ENCODE data around the gene ECI1.

ECI1 gene
- total RNA-seq: 4.7 to 22.5 (median 20.1) reads per million in 9 experiments

GRCh38 chr16:2251296-2252111 is at the start of gene ECI1:
Gene ECI1 (minus strand): TSS chr16:2251587. CDS start chr16:2251566, 21 bp downstream.
- H3K36me3 Mint-ChIP-seq (ENCODE audit: insufficient read depth): peaks cover 64% of the 10 kb centered on the region
- H3K9me3 Mint-ChIP-seq: no peaks in the 10 kb centered on the region
- peak within 1 kb of the TSS; percentile 87 to 88 for H3K4me3 Mint-ChIP-seq
- ATAC-seq (replicated peaks) (peak; percentile 84), DNase-seq (peak; percentile 61 to 74 (median 67))
- peaks cover 2 to 4% of the 10 kb centered on the region in 2 donors for H3K4me1 Mint-ChIP-seq (ENCODE audit: low read depth in 2 of 2)
- H3K27ac Mint-ChIP-seq: peak within 1 kb of the TSS; percentile 91 to 92
- H3K27me3 Mint-ChIP-seq: no peaks in the 10 kb centered on the region

GRCh38 chr16:2299915-2300192 is 48.5 kb upstream of the ECI1 start:
- Mint-ChIP-seq H3K27me3 (no peaks in the 10 kb centered on the region), H3K4me3 (no peak overlapping the region), H3K36me3 (ENCODE audit: insufficient read depth) (peaks cover 3% of the 10 kb centered on the region), H3K27ac (no peak overlapping the region), H3K9me3 (no peaks in the 10 kb centered on the region), H3K4me1 (ENCODE audit: low read depth in 2 of 2) (no peaks in the 10 kb centered on the region)
- ATAC-seq (replicated peaks): no peak
- DNase-seq: no peak

GRCh38 chr16:2299121-2299914 is 47.9 kb upstream of the ECI1 start:
- H3K36me3 Mint-ChIP-seq (ENCODE audit: insufficient read depth): peaks cover 3% of the 10 kb centered on the region
- DNase-seq (no peak), ATAC-seq (replicated peaks) (no peak)
- no peaks in the 10 kb centered on the region for H3K4me1 Mint-ChIP-seq (ENCODE audit: low read depth in 2 of 2)
- H3K27ac Mint-ChIP-seq: no peak overlapping the region
- H3K27me3 Mint-ChIP-seq: no peaks in the 10 kb centered on the region
- no peak overlapping the region for H3K4me3 Mint-ChIP-seq
- H3K9me3 Mint-ChIP-seq: no peaks in the 10 kb centered on the region

GRCh38 chr16:2298621-2299020 is 47.2 kb upstream of the ECI1 start:
- Mint-ChIP-seq H3K36me3 (ENCODE audit: insufficient read depth) (peaks cover 8% of the 10 kb centered on the region), H3K9me3 (no peaks in the 10 kb centered on the region), H3K4me1 (ENCODE audit: low read depth in 2 of 2) (no peaks in the 10 kb centered on the region), H3K4me3 (no peak overlapping the region), H3K27ac (no peak overlapping the region), H3K27me3 (no peaks in the 10 kb centered on the region)
- no peak for ATAC-seq (replicated peaks)
- DNase-seq: no peak

GRCh38 chr16:2297506-2297860 is 46.1 kb upstream of the ECI1 start:
- Mint-ChIP-seq H3K4me1 (ENCODE audit: low read depth in 2 of 2) (no peaks in the 10 kb centered on the region), H3K4me3 (no peak overlapping the region), H3K27me3 (no peaks in the 10 kb centered on the region), H3K36me3 (ENCODE audit: insufficient read depth) (peaks cover 10% of the 10 kb centered on the region), H3K27ac (no peak overlapping the region), H3K9me3 (no peaks in the 10 kb centered on the region)
- no peak for ATAC-seq (replicated peaks)
- no peak for DNase-seq

GRCh38 chr16:2296661-2297505 is 45.5 kb upstream of the ECI1 start:
- Mint-ChIP-seq H3K4me1 (ENCODE audit: low read depth in 2 of 2) (no peaks in the 10 kb centered on the region), H3K4me3 (no peak overlapping the region), H3K27ac (no peak overlapping the region), H3K9me3 (no peaks in the 10 kb centered on the region), H3K27me3 (no peaks in the 10 kb centered on the region), H3K36me3 (ENCODE audit: insufficient read depth) (peaks cover 15% of the 10 kb centered on the region)
- DNase-seq (no peak), ATAC-seq (replicated peaks) (no peak)

GRCh38 chr16:2295056-2295798 is 43.8 kb upstream of the ECI1 start:
- peak in 1 of 3 experiments; percentile 30 for DNase-seq
- no peaks in the 10 kb centered on the region for H3K27me3 Mint-ChIP-seq
- no peaks in the 10 kb centered on the region for H3K4me1 Mint-ChIP-seq (ENCODE audit: low read depth in 2 of 2)
- H3K27ac Mint-ChIP-seq: no peak overlapping the region
- no peaks in the 10 kb centered on the region for H3K9me3 Mint-ChIP-seq
- peaks cover 23% of the 10 kb centered on the region for H3K36me3 Mint-ChIP-seq (ENCODE audit: insufficient read depth)
- peak; percentile 42 for ATAC-seq (replicated peaks)
- H3K4me3 Mint-ChIP-seq: no peak overlapping the region

- Mint-ChIP-seq H3K9me3 (no peaks in the 10 kb centered on the region), H3K4me1 (ENCODE audit: low read depth in 2 of 2) (no peaks in the 10 kb centered on the region), H3K27ac (no peak overlapping the region), H3K36me3 (ENCODE audit: insufficient read depth) (peaks cover 24% of the 10 kb centered on the region), H3K27me3 (no peaks in the 10 kb centered on the region), H3K4me3 (no peak overlapping the region)
- DNase-seq (no peak), ATAC-seq (replicated peaks) (no peak)
Measured at GRCh38 chr16:2292221-2292620, 40.8 kb upstream of the ECI1 start.

- Mint-ChIP-seq H3K9me3 (no peaks in the 10 kb centered on the region), H3K4me1 (ENCODE audit: low read depth in 2 of 2) (no peaks in the 10 kb centered on the region), H3K4me3 (no peak overlapping the region), H3K27ac (no peak overlapping the region), H3K36me3 (ENCODE audit: insufficient read depth) (peaks cover 24% of the 10 kb centered on the region), H3K27me3 (no peaks in the 10 kb centered on the region)
- ATAC-seq (replicated peaks) (no peak), DNase-seq (no peak)
Measured at GRCh38 chr16:2289282-2289681, 37.9 kb upstream of the ECI1 start.

- Mint-ChIP-seq H3K27me3 (no peaks in the 10 kb centered on the region), H3K36me3 (ENCODE audit: insufficient read depth) (peaks cover 20% of the 10 kb centered on the region), H3K27ac (no peak overlapping the region), H3K4me3 (no peak overlapping the region), H3K4me1 (ENCODE audit: low read depth in 2 of 2) (no peaks in the 10 kb centered on the region), H3K9me3 (no peaks in the 10 kb centered on the region)
- ATAC-seq (replicated peaks): no peak
- DNase-seq: no peak
Measured at GRCh38 chr16:2288726-2289125, 37.3 kb upstream of the ECI1 start.

- ATAC-seq (replicated peaks) (no peak), DNase-seq (no peak)
- no peaks in the 10 kb centered on the region for H3K9me3 Mint-ChIP-seq
- no peak overlapping the region for H3K27ac Mint-ChIP-seq
- no peaks in the 10 kb centered on the region for H3K4me1 Mint-ChIP-seq (ENCODE audit: low read depth in 2 of 2)
- peaks cover 18% of the 10 kb centered on the region for H3K36me3 Mint-ChIP-seq (ENCODE audit: insufficient read depth)
- no peak overlapping the region for H3K4me3 Mint-ChIP-seq
- no peaks in the 10 kb centered on the region for H3K27me3 Mint-ChIP-seq
Measured at GRCh38 chr16:2287916-2288547, 36.6 kb upstream of the ECI1 start.

GRCh38 chr16:2286550-2286949 is 35.2 kb upstream of the ECI1 start:
- DNase-seq (no peak), ATAC-seq (replicated peaks) (no peak)
- Mint-ChIP-seq H3K27me3 (no peaks in the 10 kb centered on the region), H3K36me3 (ENCODE audit: insufficient read depth) (peaks cover 10% of the 10 kb centered on the region), H3K9me3 (no peaks in the 10 kb centered on the region), H3K4me3 (no peak overlapping the region), H3K4me1 (ENCODE audit: low read depth in 2 of 2) (no peaks in the 10 kb centered on the region), H3K27ac (no peak overlapping the region)

Data from effector memory CD8-positive, alpha-beta T cell (primary cell).